KG1 (cell line): ENCODE results near the gene ZNF280C.
"Not testable (repeated sequence)": the region's sequence is repeated elsewhere in the genome, so short reads cannot be mapped to it uniquely, and the experiment has no call there.

Experiments used
- DNase-seq: peaks from one replicate; lab custom pipeline; 2025; lab: John Stamatoyannopoulos, UW

ZNF280C gene

DNA sequence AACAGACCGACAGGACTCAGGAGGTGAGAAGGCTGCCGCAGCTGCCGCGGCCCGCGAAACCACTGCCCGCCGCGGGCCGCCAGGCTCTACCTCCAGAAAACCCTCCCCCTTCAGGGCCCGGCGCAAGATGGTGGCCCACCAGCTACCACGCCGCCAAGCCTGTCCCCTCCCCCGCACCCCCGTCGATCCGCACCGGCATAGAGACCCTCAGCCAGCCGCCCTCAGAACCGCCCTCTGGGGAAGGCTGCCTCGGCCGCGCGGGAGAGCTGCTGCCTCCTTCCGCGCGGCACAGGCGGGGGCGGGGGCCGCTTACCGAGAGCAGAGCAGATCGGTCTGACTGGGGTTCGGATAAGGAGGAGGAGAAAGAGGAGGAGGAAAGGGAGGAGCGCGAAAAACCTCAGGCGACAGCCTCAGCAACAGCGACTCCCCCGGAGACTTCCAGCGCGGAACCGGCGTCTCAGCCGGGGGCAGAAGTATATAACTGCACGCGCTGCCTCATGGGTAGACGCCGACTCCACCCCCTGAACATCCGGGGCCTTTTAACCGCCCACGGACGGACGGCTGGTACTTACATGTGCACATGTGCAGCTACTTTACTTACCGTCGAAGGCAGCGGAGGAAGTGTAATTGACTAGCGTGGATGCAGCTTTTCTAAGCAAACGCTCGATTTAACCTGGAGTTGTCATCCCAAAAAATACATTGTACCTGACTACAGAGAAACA, at the start of gene ZNF280C:
TSS of gene ZNF280C (minus strand) at position 451 of the 722 bp plus-strand sequence. CDS start 8,450 bp downstream, outside the sequence.
- peak; percentile 40 for DNase-seq

DNA sequence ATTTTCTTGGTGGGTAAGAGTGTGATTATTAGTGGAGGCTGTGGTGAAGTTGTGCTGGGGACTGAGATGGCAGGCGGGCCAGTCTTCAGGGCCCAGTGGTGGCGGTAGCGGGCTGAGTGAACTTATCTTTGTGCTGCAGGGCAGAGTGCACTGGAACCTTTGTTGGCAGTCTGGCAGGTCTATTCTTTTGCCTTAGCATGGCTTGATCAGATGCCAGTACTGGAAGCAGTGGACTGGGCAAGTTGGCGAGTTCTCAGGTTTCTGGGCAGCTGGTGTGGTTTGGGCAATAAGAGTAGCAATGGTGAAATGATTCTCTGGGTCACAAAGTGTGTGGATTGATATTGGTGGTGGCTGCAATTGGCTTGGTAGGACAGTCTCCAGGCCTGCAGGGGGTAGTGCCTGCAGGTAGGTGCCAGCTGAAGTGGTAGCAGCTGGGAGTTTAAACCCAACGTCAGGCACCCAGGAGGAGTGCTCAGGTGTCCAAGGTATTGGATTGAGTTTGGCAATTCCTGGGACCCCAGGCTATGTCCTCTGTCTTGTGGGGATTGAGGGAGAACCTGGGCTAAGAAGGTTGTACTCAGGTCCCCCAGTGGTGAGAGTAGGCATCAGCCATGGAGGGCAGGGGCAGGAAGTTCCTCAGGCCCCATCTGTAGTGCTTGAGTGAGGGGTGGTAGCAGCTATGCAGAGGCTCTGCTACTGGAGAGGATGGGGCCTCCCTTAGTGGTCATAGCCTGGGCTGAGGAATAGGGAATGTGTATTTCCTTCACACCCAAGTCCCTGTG, 36.1 kb upstream of the ZNF280C start:
- DNase-seq: no peak

DNA sequence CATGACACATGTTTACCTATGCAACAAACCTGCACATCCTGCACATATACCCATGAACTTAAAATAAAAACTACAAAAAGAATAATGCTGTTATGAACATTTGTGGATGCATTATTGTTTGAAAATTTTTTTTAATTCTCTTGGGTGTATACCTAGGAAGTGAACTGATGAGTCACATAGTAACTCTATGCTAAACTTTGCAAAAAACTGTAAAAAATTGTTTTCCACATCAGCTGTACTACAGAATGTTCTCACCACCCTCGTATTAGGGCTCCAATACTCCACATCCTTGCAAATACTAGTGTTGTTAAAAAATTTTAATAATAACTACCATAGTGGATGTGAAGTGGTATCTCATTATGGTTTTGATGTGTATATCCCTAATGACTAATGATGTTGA, 33.3 kb upstream of the ZNF280C start:
- DNase-seq: no peak

- no peak for DNase-seq
Observed at GRCh38 chrX:130301405-130301804, 32.7 kb upstream of the ZNF280C start.

DNA sequence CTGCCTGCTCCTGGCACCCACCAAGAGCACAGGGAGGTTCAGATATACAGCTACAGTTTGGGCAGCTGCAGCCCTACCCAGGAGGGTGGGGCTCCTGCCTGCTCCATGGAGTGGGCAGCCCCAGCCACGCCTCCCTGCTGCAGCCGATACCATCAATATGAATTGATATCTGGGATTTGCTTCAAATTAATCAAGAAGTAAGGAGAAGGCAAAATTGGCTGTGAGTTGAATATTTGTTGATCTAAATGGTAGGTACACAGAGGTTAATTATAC, 31.2 kb upstream of the ZNF280C start:
- DNase-seq: no peak

DNA sequence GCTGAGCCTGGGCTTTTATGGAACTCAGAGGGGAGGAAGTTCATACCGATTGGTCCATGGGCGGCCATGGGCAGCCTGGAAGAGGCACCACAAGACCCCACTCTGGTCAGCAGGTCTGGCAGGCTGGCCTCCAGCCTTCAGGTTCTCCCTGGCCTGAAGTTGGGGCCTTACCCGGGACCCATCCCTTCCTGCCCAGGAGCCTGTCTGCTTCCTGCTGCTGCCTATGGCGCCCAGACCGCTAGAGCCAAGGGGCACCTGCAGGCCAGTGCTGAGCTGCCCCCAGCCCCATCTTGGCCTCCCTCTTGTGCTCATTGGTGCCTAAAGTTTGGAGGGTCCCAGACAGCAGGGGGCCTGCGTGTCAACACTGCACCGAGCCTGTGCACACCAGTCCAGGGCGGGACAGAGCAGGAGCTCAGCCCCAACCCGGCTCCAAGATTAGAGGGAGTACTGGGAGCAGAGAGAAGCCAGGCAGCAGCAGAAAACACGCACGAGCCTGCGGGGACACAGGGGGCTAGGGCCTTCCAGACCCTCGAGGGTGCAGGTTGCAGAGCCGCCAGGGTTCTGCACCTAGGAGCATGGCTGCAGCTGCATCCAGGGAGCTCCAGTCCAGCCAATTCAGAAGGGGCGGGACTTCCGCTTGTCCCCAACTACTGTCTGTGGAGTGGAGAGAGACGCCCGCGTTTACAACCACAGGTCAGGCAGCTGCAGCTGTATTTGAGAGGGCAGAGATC, 30.7 kb upstream of the ZNF280C start:
- DNase-seq: no peak

GRCh38 chrX:130296743-130297142, 28.0 kb upstream of the ZNF280C start:
- DNase-seq: no peak

GRCh38 chrX:130296297-130296678, 27.6 kb upstream of the ZNF280C start:
- no peak for DNase-seq

GRCh38 chrX:130295519-130296296, 27.0 kb upstream of the ZNF280C start:
- no peak for DNase-seq

GRCh38 chrX:130287071-130287770, 18.5 kb upstream of the ZNF280C start:
- no peak for DNase-seq

- no peak for DNase-seq
Observed at GRCh38 chrX:130285710-130286109, 17.0 kb upstream of the ZNF280C start.

DNA sequence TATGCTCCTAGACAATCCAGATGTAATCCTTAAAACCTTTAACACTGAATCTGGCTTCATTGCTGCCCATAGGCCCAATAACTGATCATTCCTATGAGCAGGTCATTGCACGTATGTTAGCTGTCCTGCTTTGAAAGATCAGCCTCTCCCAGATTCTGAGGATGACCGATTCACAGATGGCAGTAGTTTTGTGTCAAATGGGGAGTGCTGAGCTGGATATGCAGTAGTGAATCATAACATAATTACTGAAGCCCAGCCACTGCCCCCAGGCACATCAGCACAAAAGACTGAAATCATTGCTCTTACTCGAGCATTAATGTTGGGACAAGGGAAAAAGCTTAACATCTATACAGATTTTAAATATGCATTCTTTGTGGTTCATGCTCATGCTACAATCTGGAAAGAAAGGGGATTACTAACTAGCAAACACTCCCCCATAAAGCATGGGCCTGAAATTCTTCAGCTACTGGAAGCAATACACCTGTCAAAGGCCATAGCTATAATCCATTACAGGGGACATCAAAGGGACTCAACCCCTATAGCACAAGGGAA, 16.4 kb upstream of the ZNF280C start:
- no peak for DNase-seq

GRCh38 chrX:130282151-130282550, 13.5 kb upstream of the ZNF280C start:
- no peak for DNase-seq

DNA sequence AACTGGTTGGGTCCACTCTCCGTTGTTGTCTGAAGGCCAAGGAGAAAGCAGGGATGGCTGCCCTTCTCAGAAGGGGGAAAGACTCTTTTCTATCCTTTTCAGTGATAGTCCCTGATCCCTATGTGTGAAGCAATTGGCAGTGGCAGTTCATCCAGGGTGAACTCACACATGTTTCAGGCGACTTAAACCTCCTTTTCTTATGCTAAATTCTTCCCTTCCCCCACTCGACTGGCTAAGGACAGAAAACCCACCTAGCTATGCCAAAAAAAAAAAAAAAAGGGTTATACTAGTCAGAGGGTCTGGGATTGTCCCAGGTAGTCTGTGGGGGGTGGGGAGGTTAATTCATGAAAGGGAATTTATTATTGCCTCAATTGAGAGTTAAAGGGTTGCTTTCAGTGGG, 12.2 kb upstream of the ZNF280C start:
- no peak for DNase-seq

GRCh38 chrX:130272253-130272652, 3.6 kb upstream of the ZNF280C start:
- DNase-seq: not testable (repeated sequence)

DNA sequence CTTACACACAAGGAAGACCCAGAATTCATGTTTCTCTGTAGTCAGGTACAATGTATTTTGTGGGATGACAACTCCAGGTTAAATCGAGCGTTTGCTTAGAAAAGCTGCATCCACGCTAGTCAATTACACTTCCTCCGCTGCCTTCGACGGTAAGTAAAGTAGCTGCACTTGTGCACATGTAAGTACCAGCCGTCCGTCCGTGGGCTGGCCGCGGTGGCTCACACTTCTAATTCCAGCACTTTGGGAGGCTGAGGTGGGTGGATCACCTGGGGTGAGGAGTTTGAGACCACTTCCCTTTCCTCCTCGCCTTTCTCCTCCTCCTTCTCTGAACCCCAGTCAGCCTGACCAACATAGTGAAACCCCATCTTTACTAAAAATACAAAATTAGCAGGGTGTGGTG, 692 bp upstream of the ZNF280C start:
- DNase-seq: not testable (repeated sequence)

DNA sequence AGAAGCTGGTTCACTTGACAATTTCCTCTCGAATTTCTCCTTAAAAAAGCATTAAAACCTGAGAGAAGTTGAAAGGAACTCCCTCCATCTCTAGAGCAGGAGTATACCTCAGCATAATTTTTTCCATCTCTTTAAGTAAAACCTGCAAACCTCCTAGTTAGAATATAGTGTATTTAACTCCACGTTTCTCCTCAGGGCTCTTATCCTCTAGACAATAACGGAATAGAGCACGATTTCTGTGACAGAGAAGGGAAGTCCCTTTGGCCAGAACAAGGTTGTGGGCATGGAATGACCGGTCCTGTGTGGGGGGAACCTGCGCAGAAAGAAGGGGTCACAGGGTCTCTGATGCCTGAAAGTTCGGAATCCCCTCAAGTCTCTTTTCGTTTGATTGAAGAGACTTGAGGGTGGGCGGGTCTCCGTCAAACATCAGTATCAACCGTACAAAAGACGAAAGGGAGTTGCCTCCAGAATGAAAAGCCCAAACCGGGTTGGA, 697 bp downstream of the ZNF280C start:
- no peak for DNase-seq

DNA sequence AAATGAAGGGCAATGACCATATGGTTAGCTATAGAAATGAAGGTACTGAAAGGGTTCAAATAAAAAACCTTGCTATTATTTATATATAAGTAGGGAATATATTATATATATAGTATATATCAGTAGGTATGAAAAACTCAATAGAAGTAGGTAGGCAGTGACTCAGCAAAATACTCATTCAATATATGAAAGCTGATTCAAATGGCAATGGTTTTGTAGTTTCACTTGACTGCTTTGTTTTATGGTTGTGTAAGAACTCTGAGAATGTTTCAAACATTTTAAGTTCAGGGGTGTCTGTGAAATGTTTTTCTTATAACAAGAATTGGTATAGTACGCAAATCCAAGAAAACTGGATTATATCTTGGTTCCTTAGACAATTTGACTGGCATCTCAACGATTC, 4.1 kb downstream of the ZNF280C start:
- DNase-seq: no peak

DNA sequence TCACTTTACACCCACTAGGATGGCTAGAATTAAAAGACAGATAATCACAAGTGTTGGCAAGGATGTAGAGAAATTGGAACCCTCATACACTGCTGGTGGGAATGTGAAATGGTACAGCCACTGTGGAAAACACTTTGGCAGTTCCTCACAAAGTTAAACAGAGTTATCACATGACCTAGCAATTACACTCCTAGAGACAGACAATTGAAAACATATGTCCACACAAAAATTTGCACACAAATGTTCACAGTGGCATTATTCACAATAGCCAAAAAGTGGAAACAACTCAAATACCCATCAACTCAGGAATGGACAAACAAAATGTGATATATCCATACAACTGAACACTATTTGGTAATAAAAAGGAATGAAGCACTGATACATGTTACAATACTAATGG, 5.7 kb downstream of the ZNF280C start:
- no peak for DNase-seq

DNA sequence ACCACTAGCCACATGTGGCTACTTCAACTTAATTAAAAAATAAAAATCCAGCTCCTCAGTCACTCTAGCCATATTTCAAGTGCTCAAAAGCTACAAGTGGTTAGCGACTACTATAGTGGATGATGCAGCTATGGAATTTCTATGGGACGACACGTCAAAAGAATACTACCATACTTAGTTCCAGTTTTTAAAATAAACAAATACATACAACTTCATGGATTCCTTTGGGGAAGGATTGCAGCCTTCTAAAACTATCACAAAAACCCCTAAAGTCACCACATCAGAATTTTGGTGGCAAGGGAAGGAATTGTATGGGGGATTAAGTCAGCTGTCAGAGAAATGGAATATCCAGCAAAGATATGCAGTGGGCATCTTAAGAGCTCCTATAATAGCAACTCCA, 6.5 kb downstream of the ZNF280C start:
- DNase-seq: no peak

GRCh38 chrX:130261296-130261893, 7.3 kb downstream of the ZNF280C start:
- DNase-seq: no peak
